ENCODE data around the gene NR0B2. TPM values are rescaled to one million over a fixed set of nuclear protein-coding genes. Genes with fewer than 3 reads are reported as not detected.

The NR0B2 gene
- total and polyA plus RNA-seq, 2 of the 13 experiments (the other 11 are each of a cell fraction or from before 2014, with no cell fraction given), result 72.5 to 133 TPM

DNA sequence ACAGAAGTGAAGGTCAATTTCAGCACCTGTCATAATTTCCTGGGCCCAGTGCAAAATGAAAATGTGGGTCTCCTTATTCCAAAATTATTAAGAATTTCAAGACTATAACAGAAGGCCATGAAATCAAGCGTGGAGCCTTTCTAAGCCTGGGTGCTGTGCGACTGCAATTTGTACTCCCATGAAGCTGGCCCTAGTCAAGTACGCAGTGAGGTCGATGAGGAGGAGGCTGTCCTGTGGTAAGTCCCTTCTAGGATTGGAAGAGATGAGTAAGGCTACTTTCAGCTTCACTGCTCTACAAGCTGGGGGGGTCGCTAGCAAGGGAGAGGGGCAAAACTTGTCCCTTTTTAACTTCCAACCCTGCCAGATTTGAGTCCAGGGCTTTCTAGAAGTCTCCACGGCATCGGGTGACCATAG lies 7.4 kb upstream of the NR0B2 start (continued):
- TF ChIP-seq RFX3 (CRISPR knock-in tag; IDR thresholded peaks at IDR 0.05) (peak; percentile 75; the same call in 1 of the 2 replicates), MEF2D (CRISPR knock-in tag; IDR thresholded peaks at IDR 0.05) (0 out of 2 replicates have a peak, but pooled peaks have one; percentile 17), KLF6 (CRISPR knock-in tag; IDR thresholded peaks at IDR 0.05) (peak; percentile 39; the same call in 1 of the 2 replicates), MEIS1 (CRISPR knock-in tag; IDR thresholded peaks at IDR 0.05; ENCODE audit: borderline replicate concordance) (peak; percentile 19; the same call in 1 of the 2 replicates), PHF8 (CRISPR knock-in tag; IDR thresholded peaks at IDR 0.05) (no peak), MIER3 (CRISPR knock-in tag; IDR thresholded peaks at IDR 0.05; ENCODE audit: borderline replicate concordance) (0 out of 2 replicates have a peak, but pooled peaks have one; percentile 8), NFRKB (IDR thresholded peaks at IDR 0.05) (no peak), TBL1XR1 (IDR thresholded peaks at IDR 0.05; ENCODE audit: borderline replicate concordance, low read length, partially characterized antibody) (no peak), SIN3A (IDR thresholded peaks at IDR 0.05; ENCODE audit: borderline replicate concordance, low read depth, low read length) (no peak; the same call in 1 of the 2 replicates), ZNF441 (CRISPR knock-in tag; IDR thresholded peaks at IDR 0.05; ENCODE audit: borderline replicate concordance) (0 out of 2 replicates have a peak, but pooled peaks have one; percentile 13), ZNF367 (CRISPR knock-in tag; IDR thresholded peaks at IDR 0.05; ENCODE audit: borderline replicate concordance) (0 out of 2 replicates have a peak, but pooled peaks have one; percentile 7), GATAD2A (CRISPR knock-in tag; IDR thresholded peaks at IDR 0.05) (peak; percentile 49), ZNF570 (CRISPR knock-in tag; IDR thresholded peaks at IDR 0.05; ENCODE audit: borderline replicate concordance) (no peak; the same call in 1 of the 2 replicates), ZNF616 (CRISPR knock-in tag; IDR thresholded peaks at IDR 0.05; ENCODE audit: low read depth) (0 out of 2 replicates have a peak, but pooled peaks have one; percentile 4), ZNF263 (CRISPR knock-in tag; IDR thresholded peaks at IDR 0.05) (0 out of 2 replicates have a peak, but pooled peaks have one; percentile 5), IRX3 (CRISPR knock-in tag; IDR thresholded peaks at IDR 0.05; ENCODE audit: borderline replicate concordance, low read depth) (peak; percentile 19), CCDC6 (CRISPR knock-in tag; IDR thresholded peaks at IDR 0.05) (peak; percentile 76; the same call in 1 of the 2 replicates)
- TF ChIP-seq, protein P1, sequence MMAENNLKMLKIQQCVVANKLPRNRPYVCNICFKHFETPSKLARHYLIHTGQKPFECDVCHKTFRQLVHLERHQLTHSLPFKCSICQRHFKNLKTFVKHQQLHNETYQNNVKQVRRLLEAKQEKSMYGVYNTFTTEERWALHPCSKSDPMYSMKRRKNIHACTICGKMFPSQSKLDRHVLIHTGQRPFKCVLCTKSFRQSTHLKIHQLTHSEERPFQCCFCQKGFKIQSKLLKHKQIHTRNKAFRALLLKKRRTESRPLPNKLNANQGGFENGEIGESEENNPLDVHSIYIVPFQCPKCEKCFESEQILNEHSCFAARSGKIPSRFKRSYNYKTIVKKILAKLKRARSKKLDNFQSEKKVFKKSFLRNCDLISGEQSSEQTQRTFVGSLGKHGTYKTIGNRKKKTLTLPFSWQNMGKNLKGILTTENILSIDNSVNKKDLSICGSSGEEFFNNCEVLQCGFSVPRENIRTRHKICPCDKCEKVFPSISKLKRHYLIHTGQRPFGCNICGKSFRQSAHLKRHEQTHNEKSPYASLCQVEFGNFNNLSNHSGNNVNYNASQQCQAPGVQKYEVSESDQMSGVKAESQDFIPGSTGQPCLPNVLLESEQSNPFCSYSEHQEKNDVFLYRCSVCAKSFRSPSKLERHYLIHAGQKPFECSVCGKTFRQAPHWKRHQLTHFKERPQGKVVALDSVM (CRISPR knock-in tag; IDR thresholded peaks at IDR 0.05), result peak; percentile 72; the same call in 1 of the 2 replicates
- TF ChIP-seq, protein P2, sequence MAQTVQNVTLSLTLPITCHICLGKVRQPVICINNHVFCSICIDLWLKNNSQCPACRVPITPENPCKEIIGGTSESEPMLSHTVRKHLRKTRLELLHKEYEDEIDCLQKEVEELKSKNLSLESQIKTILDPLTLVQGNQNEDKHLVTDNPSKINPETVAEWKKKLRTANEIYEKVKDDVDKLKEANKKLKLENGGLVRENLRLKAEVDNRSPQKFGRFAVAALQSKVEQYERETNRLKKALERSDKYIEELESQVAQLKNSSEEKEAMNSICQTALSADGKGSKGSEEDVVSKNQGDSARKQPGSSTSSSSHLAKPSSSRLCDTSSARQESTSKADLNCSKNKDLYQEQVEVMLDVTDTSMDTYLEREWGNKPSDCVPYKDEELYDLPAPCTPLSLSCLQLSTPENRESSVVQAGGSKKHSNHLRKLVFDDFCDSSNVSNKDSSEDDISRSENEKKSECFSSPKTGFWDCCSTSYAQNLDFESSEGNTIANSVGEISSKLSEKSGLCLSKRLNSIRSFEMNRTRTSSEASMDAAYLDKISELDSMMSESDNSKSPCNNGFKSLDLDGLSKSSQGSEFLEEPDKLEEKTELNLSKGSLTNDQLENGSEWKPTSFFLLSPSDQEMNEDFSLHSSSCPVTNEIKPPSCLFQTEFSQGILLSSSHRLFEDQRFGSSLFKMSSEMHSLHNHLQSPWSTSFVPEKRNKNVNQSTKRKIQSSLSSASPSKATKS (CRISPR knock-in tag; IDR thresholded peaks at IDR 0.05), result peak; percentile 30
- TF ChIP-seq, protein P3, sequence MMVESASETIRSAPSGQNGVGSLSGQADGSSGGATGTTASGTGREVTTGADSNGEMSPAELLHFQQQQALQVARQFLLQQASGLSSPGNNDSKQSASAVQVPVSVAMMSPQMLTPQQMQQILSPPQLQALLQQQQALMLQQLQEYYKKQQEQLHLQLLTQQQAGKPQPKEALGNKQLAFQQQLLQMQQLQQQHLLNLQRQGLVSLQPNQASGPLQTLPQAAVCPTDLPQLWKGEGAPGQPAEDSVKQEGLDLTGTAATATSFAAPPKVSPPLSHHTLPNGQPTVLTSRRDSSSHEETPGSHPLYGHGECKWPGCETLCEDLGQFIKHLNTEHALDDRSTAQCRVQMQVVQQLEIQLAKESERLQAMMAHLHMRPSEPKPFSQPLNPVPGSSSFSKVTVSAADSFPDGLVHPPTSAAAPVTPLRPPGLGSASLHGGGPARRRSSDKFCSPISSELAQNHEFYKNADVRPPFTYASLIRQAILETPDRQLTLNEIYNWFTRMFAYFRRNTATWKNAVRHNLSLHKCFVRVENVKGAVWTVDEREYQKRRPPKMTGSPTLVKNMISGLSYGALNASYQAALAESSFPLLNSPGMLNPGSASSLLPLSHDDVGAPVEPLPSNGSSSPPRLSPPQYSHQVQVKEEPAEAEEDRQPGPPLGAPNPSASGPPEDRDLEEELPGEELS (CRISPR knock-in tag; IDR thresholded peaks at IDR 0.05), result 0 out of 2 replicates have a peak, but pooled peaks have one; percentile 19
- TF ChIP-seq, protein P4, sequence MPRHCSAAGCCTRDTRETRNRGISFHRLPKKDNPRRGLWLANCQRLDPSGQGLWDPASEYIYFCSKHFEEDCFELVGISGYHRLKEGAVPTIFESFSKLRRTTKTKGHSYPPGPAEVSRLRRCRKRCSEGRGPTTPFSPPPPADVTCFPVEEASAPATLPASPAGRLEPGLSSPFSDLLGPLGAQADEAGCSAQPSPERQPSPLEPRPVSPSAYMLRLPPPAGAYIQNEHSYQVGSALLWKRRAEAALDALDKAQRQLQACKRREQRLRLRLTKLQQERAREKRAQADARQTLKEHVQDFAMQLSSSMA (CRISPR knock-in tag; IDR thresholded peaks at IDR 0.05), result no peak

Measured in HepG2 (cell line).